A549 (cell line): ENCODE results near the gene HIVEP1.

ENCODE experiments used
- CEBPB ChIP-seq, 2 experiments: fragments of >200 bp in 1 of 2; sonication (Bioruptor Twin) in 1 of 2; formaldehyde crosslinking in 1 of 2; IDR thresholded peaks; 2 replicates each; pipeline ENCODE4 v1.6.1; 2012 to 2016
- EP300 ChIP-seq, 2 experiments: fragments of >200 bp; sonication (Bioruptor Twin); formaldehyde crosslinking; IDR thresholded peaks; 2 replicates in 1 of 2; 3 replicates in 1 of 2; pipeline ENCODE4 v1.6.1; 2016 to 2017
- ESRRA ChIP-seq: fragments of 150-350 bp; IDR thresholded peaks from 2 replicates; pipeline ENCODE4 v1.6.1; 2014; ENCODE audit warnings: mild to moderate bottlenecking, low read length, borderline replicate concordance
- JUN ChIP-seq, 2 experiments: fragments of >200 bp; sonication (Bioruptor Twin); formaldehyde crosslinking; IDR thresholded peaks; 2 replicates in 1 of 2; 3 replicates in 1 of 2; pipeline ENCODE4 v1.6.1; 2016 to 2017
- PHF8 ChIP-seq: fragments of 200-600 bp; sonication (generic); IDR thresholded peaks from 2 replicates; pipeline ENCODE4 v1.6.1; 2016; ENCODE audit warnings: low read depth, mild to moderate bottlenecking, antibody characterized with exemption, moderate library complexity, borderline replicate concordance
- POLR2A ChIP-seq: IDR thresholded peaks from 2 replicates; pipeline ENCODE4 v1.6.1; 2012; ENCODE audit warnings: mild to moderate bottlenecking, low read length
- RAD21 ChIP-seq, 2 experiments: fragments of >200 bp in 1 of 2; sonication (Bioruptor Twin) in 1 of 2; formaldehyde crosslinking in 1 of 2; IDR thresholded peaks in 1 of 2; conservative IDR thresholded peaks in 1 of 2; 2 replicates in 1 of 2; 3 replicates in 1 of 2; pipeline ENCODE4 v1.6.1; 2012 to 2018; ENCODE audit warnings: inconsistent platforms in 1 of 2
- ZFP36 ChIP-seq: fragments of 450-650 bp; IDR thresholded peaks from 2 replicates; pipeline ENCODE4 v1.6.1; 2014; ENCODE audit warnings: borderline replicate concordance; ENCODE audit not compliant: partially characterized antibody
- TF ChIP-seq, protein P1 (sequence below): fragments of >200 bp; sonication (Bioruptor Twin); formaldehyde crosslinking; IDR thresholded peaks from 3 replicates; pipeline ENCODE4 v1.5.1; 2016
- TF ChIP-seq, protein P2 (sequence below): fragments of 450-650 bp; IDR thresholded peaks from 2 replicates; pipeline ENCODE4 v1.6.1; 2014; ENCODE audit warnings: antibody characterized with exemption
- TF ChIP-seq, protein P3 (sequence below): IDR thresholded peaks from 2 replicates; pipeline ENCODE4 v1.6.1; 2012; ENCODE audit warnings: low read depth, borderline replicate concordance
- TF ChIP-seq, protein P4 (sequence below): IDR thresholded peaks from 2 replicates; pipeline ENCODE4 v1.6.1; 2012

DNA sequence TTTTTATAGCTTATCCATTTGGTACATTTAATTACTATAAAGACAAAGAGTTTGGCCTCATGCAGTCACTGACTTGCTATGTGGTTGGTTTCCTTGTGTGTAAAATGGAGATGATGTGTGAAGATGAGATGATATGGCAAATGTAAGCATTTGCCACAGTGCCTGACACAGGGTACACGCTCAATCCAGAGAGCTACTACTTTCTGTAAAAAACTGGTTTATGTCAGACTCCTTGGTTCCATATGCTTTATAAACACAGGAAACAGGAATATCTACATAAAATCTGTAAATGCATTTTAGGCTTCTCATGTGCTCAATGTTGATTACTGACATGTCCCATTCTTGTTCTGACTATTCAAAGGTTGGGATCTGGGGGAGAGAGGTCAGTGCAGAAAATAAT lies 10.4 kb downstream of the HIVEP1 start:
- TF ChIP-seq, protein P1, sequence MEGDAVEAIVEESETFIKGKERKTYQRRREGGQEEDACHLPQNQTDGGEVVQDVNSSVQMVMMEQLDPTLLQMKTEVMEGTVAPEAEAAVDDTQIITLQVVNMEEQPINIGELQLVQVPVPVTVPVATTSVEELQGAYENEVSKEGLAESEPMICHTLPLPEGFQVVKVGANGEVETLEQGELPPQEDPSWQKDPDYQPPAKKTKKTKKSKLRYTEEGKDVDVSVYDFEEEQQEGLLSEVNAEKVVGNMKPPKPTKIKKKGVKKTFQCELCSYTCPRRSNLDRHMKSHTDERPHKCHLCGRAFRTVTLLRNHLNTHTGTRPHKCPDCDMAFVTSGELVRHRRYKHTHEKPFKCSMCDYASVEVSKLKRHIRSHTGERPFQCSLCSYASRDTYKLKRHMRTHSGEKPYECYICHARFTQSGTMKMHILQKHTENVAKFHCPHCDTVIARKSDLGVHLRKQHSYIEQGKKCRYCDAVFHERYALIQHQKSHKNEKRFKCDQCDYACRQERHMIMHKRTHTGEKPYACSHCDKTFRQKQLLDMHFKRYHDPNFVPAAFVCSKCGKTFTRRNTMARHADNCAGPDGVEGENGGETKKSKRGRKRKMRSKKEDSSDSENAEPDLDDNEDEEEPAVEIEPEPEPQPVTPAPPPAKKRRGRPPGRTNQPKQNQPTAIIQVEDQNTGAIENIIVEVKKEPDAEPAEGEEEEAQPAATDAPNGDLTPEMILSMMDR, result no peak
- TF ChIP-seq POLR2A, result no peak
- TF ChIP-seq RAD21 (conservative IDR thresholded peaks at IDR 0.05 in 1 of 2, IDR thresholded peaks at IDR 0.05 in 1 of 2), result no peak
- TF ChIP-seq, protein P2, sequence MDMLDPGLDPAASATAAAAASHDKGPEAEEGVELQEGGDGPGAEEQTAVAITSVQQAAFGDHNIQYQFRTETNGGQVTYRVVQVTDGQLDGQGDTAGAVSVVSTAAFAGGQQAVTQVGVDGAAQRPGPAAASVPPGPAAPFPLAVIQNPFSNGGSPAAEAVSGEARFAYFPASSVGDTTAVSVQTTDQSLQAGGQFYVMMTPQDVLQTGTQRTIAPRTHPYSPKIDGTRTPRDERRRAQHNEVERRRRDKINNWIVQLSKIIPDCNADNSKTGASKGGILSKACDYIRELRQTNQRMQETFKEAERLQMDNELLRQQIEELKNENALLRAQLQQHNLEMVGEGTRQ, result no peak
- no peak for TF ChIP-seq ZFP36
- no peak for TF ChIP-seq PHF8
- TF ChIP-seq ESRRA, result no peak
- TF ChIP-seq JUN (IDR thresholded peaks at IDR 0.05), result no peak
- TF ChIP-seq, protein P3, sequence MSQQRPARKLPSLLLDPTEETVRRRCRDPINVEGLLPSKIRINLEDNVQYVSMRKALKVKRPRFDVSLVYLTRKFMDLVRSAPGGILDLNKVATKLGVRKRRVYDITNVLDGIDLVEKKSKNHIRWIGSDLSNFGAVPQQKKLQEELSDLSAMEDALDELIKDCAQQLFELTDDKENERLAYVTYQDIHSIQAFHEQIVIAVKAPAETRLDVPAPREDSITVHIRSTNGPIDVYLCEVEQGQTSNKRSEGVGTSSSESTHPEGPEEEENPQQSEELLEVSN, result no peak
- TF ChIP-seq EP300 (IDR thresholded peaks at IDR 0.05), result no peak
- TF ChIP-seq CEBPB (IDR thresholded peaks at IDR 0.05), result no peak
- TF ChIP-seq, protein P4, sequence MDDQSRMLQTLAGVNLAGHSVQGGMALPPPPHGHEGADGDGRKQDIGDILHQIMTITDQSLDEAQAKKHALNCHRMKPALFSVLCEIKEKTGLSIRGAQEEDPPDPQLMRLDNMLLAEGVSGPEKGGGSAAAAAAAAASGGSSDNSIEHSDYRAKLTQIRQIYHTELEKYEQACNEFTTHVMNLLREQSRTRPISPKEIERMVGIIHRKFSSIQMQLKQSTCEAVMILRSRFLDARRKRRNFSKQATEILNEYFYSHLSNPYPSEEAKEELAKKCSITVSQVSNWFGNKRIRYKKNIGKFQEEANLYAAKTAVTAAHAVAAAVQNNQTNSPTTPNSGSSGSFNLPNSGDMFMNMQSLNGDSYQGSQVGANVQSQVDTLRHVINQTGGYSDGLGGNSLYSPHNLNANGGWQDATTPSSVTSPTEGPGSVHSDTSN, result no peak
